ENCODE data around the gene SLC6A9.

The SLC6A9 gene

DNA sequence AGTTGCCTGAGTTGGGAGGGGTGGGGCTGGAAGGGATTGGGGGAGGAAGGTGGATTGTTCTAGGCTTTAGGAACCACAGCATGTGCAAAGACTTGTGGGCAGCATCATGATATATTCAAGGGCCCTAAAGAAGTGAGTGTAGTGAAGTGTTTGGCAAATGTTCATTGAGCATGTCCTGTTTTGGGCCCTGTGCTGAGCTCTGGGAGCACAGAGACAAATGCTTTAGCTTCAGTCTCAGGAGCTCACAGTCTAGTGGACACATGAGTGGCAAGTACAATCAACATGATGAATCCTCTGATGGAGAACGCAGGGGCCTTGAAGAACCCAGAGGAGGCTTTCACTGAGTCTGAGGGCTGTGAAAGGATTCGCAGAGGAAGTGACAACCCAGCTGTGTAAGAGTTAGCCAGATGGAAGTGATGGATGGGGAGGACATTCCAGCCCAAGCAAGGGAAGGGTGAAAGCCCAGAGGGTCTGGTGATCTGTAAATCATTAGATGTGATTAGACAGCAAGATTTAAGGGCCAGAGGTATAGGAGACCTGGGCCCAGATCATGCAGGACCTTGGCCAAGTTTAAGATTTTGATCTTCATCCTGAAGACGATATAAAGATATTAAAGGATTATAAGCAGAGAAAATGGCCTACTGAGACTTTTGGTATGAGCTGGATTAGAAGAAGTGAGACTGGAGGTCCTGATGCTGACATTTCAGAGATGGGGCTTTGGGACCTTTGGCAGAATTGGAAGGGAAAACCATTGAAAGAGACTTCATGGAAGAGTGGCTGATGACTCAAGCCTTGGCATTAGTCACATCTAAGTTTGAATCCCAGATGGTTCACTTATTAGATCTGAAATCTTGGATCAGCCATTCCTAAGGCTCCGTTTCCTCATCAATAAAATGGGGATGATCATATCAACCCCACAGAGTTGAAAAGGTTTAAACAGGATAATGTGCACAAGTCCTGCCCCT lies 80.0 kb downstream of the SLC6A9 start:
- Histone ChIP-seq H3K27ac (ENCODE audit: low read depth, low read length) (no peak overlapping the region), H3K27me3 (ENCODE audit: insufficient read depth, low read length) (no peaks in the 10 kb centered on the region), H3K4me3 (ENCODE audit: low read length) (no peak overlapping the region), H3K4me1 (ENCODE audit: insufficient read depth, low read length) (peaks cover 11% of the 10 kb centered on the region; the same call in 1 of the 2 replicates), H3K9ac (ENCODE audit: low read depth, low read length) (no peak overlapping the region), H3K9me3 (ENCODE audit: insufficient read depth, low read depth, low read length) (no peaks in the 10 kb centered on the region), H3K36me3 (ENCODE audit: insufficient read depth, low read length) (peaks cover 12% of the 10 kb centered on the region)
- WGBS: 94% methylated on average over 4 of the region's 4 CpGs

DNA sequence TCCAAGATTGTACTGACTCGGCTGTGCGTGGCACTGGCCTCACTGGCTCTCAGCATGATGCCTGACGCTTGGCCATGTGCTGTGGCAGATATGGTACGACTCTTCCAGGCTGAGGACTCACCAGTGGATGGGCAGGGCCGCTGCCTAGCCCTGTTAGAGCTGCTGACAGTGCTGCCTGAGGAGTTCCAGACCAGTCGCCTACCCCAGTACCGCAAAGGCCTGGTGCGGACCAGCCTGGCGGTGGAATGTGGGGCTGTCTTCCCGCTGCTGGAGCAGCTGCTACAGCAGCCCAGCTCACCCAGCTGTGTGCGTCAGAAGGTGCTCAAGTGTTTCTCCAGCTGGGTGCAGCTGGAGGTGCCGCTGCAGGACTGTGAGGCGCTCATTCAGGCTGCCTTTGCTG lies 81.6 kb downstream of the SLC6A9 start:
- H3K36me3 ChIP-seq (ENCODE audit: insufficient read depth, low read length): peaks cover 12% of the 10 kb centered on the region
- H3K9me3 ChIP-seq (ENCODE audit: insufficient read depth, low read depth, low read length): no peaks in the 10 kb centered on the region
- no peak overlapping the region for H3K27ac ChIP-seq (ENCODE audit: low read depth, low read length)
- H3K4me1 ChIP-seq (ENCODE audit: insufficient read depth, low read length): peaks cover 15% of the 10 kb centered on the region; the same call in 1 of the 2 replicates
- WGBS: 87% methylated on average over 13 of the region's 13 CpGs
- H3K27me3 ChIP-seq (ENCODE audit: insufficient read depth, low read length): no peaks in the 10 kb centered on the region
- H3K9ac ChIP-seq (ENCODE audit: low read depth, low read length): no peak overlapping the region
- no peak overlapping the region for H3K4me3 ChIP-seq (ENCODE audit: low read length)

DNA sequence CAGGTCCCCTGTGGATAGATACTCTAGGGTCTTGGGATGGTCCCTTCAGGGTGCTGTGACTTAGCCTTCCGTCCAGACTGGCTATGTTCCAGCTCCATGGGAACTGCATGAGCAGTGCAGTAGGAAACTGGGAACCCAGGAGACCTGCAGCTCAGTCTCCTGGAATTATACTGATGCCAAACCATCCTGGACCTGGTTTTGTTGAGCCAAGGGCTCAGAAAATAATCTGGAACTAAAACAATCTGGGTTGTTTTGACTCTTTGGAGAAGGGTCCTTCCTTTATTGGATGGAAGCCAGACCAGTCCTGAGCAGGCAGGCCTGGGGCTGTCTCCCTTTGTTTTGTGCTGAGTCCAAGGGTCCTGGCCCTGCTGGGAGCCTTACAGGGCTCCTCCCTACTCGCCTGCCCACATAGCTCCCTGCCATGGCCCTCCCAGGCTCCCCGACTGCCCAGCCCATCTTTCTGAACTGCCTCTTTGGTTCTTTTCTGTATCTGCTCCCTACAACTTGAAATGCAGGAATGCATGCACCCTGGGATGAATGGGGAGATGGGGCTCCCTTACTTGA lies 83.3 kb downstream of the SLC6A9 start:
- Histone ChIP-seq H3K4me3 (ENCODE audit: low read length) (peak overlapping the region; percentile 95), H3K36me3 (ENCODE audit: insufficient read depth, low read length) (peaks cover 12% of the 10 kb centered on the region), H3K4me1 (ENCODE audit: insufficient read depth, low read length) (peaks cover 15% of the 10 kb centered on the region; the same call in 1 of the 2 replicates), H3K9me3 (ENCODE audit: insufficient read depth, low read depth, low read length) (no peaks in the 10 kb centered on the region), H3K27me3 (ENCODE audit: insufficient read depth, low read length) (no peaks in the 10 kb centered on the region), H3K9ac (ENCODE audit: low read depth, low read length) (no peak overlapping the region), H3K27ac (ENCODE audit: low read depth, low read length) (no peak overlapping the region)
- WGBS: 83% methylated on average over 3 of the region's 3 CpGs

DNA sequence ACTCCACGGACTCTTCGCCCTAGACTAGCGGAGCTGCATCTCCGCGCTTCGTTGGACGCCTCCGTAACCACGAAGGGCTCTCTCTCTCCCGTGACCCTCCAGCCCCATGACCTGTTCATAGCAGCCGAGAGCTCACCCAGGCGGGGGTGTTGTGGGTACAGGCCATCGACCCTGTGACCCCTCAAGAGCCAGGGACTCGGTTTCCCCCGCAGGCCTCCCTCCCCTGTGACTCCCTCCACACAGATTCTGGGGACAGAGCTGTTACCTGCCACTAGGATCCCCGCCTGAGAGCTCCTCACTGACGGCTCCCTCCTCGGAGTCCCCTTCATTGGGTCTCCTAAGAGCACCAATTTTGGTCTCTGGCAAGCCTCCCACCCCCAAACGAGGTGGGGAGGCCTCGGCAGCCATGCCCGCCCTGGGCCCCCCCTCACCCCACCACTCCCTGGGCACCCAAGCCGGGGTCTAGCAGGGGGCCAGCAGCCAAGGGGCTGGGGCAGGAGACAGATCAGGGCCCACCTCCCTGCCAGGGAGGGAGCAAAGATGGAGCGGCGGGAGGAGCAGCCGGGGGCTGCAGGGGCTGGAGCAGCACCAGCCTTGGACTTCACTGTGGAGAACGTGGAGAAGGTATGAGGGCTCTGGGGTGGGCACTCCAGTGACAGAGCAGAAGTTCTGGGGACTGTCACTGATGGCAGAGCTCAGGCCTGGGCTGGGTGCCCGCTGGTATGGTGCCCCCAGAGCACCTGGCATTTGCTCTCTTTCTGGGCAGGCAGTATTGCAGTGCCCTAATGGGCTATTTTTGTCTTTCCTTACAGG lies 84.0 kb downstream of the SLC6A9 start:
- Histone ChIP-seq H3K9ac (ENCODE audit: low read depth, low read length) (peak overlapping the region; percentile 97), H3K9me3 (ENCODE audit: insufficient read depth, low read depth, low read length) (no peaks in the 10 kb centered on the region), H3K27me3 (ENCODE audit: insufficient read depth, low read length) (no peaks in the 10 kb centered on the region), H3K27ac (ENCODE audit: low read depth, low read length) (peak overlapping the region; percentile 97), H3K4me1 (ENCODE audit: insufficient read depth, low read length) (peaks cover 12% of the 10 kb centered on the region; the same call in 1 of the 2 replicates), H3K36me3 (ENCODE audit: insufficient read depth, low read length) (peaks cover 12% of the 10 kb centered on the region), H3K4me3 (ENCODE audit: low read length) (peak overlapping the region; percentile 95)
- 9% methylated on average over 27 of the region's 27 CpGs for WGBS
